LNCaP clone FGC (cell line): ENCODE data around the gene JUN.

Experiments
- DNase-seq: peaks from one replicate; pipeline ENCODE4 v3.0.0-alpha.2; 2011; ENCODE audit warnings: low read depth
- H3K4me3 ChIP-seq: 2 replicates; pipeline ENCODE4 v1.5.1; 2011; ENCODE audit warnings: mild to moderate bottlenecking, low read depth, low read length, control low read depth
- CTCF ChIP-seq: IDR thresholded peaks from 2 replicates; pipeline ENCODE4 v1.5.1; 2012; ENCODE audit warnings: mild to moderate bottlenecking; ENCODE audit not compliant: control insufficient read depth, insufficient read depth; ENCODE audit errors: extremely low read depth

JUN gene

GRCh38 chr1:58791106-58791505 is 7.3 kb upstream of the JUN start:
- no peak for TF ChIP-seq CTCF
- H3K4me3 ChIP-seq: no peak overlapping the region
- no peak for DNase-seq

- DNase-seq: no peak
- no peak overlapping the region for H3K4me3 ChIP-seq
- TF ChIP-seq CTCF: no peak
These were observed 6.3 kb upstream of the JUN start for GRCh38 chr1:58789996-58790660.

GRCh38 chr1:58789322-58789856 is 5.5 kb upstream of the JUN start:
- no peak for TF ChIP-seq CTCF
- no peak for DNase-seq
- H3K4me3 ChIP-seq: no peak overlapping the region

GRCh38 chr1:58788259-58788658 is 4.4 kb upstream of the JUN start:
- TF ChIP-seq CTCF: no peak
- DNase-seq: no peak

GRCh38 chr1:58786927-58787245 is 3.0 kb upstream of the JUN start:
- no peak for TF ChIP-seq CTCF

More at GRCh38 chr1:58788259-58788658, 4.4 kb upstream of the JUN start:
- no peak overlapping the region for H3K4me3 ChIP-seq

GRCh38 chr1:58786184-58786926 is 2.5 kb upstream of the JUN start:
- H3K4me3 ChIP-seq: no peak overlapping the region
- no peak for DNase-seq
- TF ChIP-seq CTCF: no peak

More at GRCh38 chr1:58786927-58787245, 3.0 kb upstream of the JUN start:
- H3K4me3 ChIP-seq: no peak overlapping the region
- no peak for DNase-seq
